K562 (cell line): ENCODE results near the gene TACR1. TPM values are rescaled to one million over a fixed set of nuclear protein-coding genes. Genes with fewer than 3 reads are reported as not detected.

ENCODE experiments used
- ATAC-seq: fragments of 200-7000 bp; cut with Tn5 transposase; 3 replicates; pipeline ENCODE4 v1.9.1; 2020; ENCODE audit warnings: moderate library complexity
- BruUV-seq: library from RNA; stranded (reverse); fragments of 400-500 nt; replicated peaks from 2 replicates; lab custom pipeline; 2021; lab: Mats Ljungman, UMichigan
- CTCF ChIA-PET: fragments of 300-600 bp; formaldehyde crosslinking; extraction: SDS; loops from one replicate; lab custom pipeline; 2021; ENCODE audit warnings: low intra/inter-chr PET ratio; lab: Yijun Ruan, JAX
- POLR2A ChIA-PET: fragments of 300-600, 350-650 bp; sonication (Branson Sonifier 250); formaldehyde crosslinking; extraction: SDS; loops from one replicate; lab custom pipeline; 2021; ENCODE audit warnings: antibody characterized with exemption, inconsistent platforms; lab: Yijun Ruan, JAX
- DNase-seq, 4 experiments: peaks; one replicate each; pipeline versions ENCODE4 v3.0.0 to v3.0.0-alpha.2; 2011 to 2018; ENCODE audit warnings: low spot score in 3 of 4, mixed read lengths in 3 of 4; ENCODE audit errors: extremely low read depth in 1 of 4
- FAIRE-seq: peaks from 2 replicates; lab custom pipeline; 2011; peaks lifted over from hg19 to GRCh38; lab: Jason Lieb, UNC
- H2AFZ ChIP-seq: 2 replicates; pipeline ENCODE4 v1.6.0; 2011; ENCODE audit warnings: low read depth, low read length, control low read depth, inconsistent platforms
- H3K27ac ChIP-seq: fragments of 200-600 bp; 3 replicates; pipeline ENCODE4 v1.8.0; 2011; ENCODE audit warnings: low read depth, mild to moderate bottlenecking, control low read depth, inconsistent platforms, low read length, moderate library complexity, mixed read lengths; ENCODE audit errors: extremely low read depth
- H3K27me3 ChIP-seq, 2 experiments: fragments of 300-600 bp in 1 of 2; 2 replicates in 1 of 2; 3 replicates in 1 of 2; pipeline versions ENCODE4 v1.6.0 to v1.8.0; 2011; ENCODE audit warnings: inconsistent platforms in 2 of 2, low read length in 2 of 2, mild to moderate bottlenecking in 1 of 2, mixed read lengths in 1 of 2, moderate library complexity in 1 of 2; ENCODE audit not compliant: control insufficient read depth in 2 of 2, insufficient read depth in 2 of 2
- H3K36me3 ChIP-seq: fragments of 300-600 bp; 3 replicates; pipeline ENCODE4 v1.8.0; 2011; ENCODE audit warnings: mild to moderate bottlenecking, low read length, inconsistent platforms; ENCODE audit not compliant: control insufficient read depth, insufficient read depth
- H3K4me1 ChIP-seq, 2 experiments: fragments of 200-600 bp in 1 of 2; replicated peaks in 1 of 2; 2 replicates in 1 of 2; 3 replicates in 1 of 2; pipeline versions ENCODE4 v1.5.1 to v1.8.0; 2011; ENCODE audit warnings: inconsistent platforms in 2 of 2, low read length in 2 of 2, mild to moderate bottlenecking in 1 of 2, mixed read lengths in 1 of 2, moderate library complexity in 1 of 2; ENCODE audit not compliant: control insufficient read depth in 2 of 2, insufficient read depth in 2 of 2
- H3K4me2 ChIP-seq: 2 replicates; pipeline ENCODE4 v1.6.1; 2011; ENCODE audit warnings: low read length, control low read depth, inconsistent platforms, mixed read lengths; ENCODE audit not compliant: insufficient read depth
- H3K4me3 ChIP-seq: fragments of 200-600 bp; sonication (generic), shearing (Covaris generic); 2 replicates; pipeline ENCODE4 v1.5.1; 2016; ENCODE audit warnings: control low read depth, inconsistent platforms
- H3K79me2 ChIP-seq: fragments of 200-600 bp; 3 replicates; pipeline ENCODE4 v1.8.0; 2011; ENCODE audit warnings: low read length, inconsistent platforms; ENCODE audit not compliant: control insufficient read depth, insufficient read depth
- H3K9ac ChIP-seq, 2 experiments: 2 replicates each; pipeline versions ENCODE4 v1.6.0 to v1.6.1; 2011; ENCODE audit warnings: low read depth in 2 of 2, low read length in 2 of 2, control low read depth in 1 of 2, inconsistent platforms in 1 of 2, mild to moderate bottlenecking in 1 of 2, mixed read lengths in 1 of 2; ENCODE audit not compliant: insufficient read depth in 1 of 2
- H3K9me1 ChIP-seq: one replicate; pipeline ENCODE4 v1.6.0; 2011; ENCODE audit warnings: inconsistent platforms, mild to moderate bottlenecking, low read length, moderate library complexity; ENCODE audit not compliant: control insufficient read depth, insufficient read depth
- H3K9me3 ChIP-seq: replicated peaks from 2 replicates; pipeline ENCODE4 v1.5.1; 2011; ENCODE audit warnings: low read depth, low read length, inconsistent platforms; ENCODE audit not compliant: control insufficient read depth, insufficient read depth
- H4K20me1 ChIP-seq: replicated peaks from 2 replicates; pipeline ENCODE4 v1.6.1; 2011; ENCODE audit warnings: low read length, inconsistent platforms, mixed read lengths; ENCODE audit not compliant: control insufficient read depth, insufficient read depth
- CXXC5 ChIP-seq: fragments of 250-450 bp; sonication (Bioruptor Pico); IDR thresholded peaks from 2 replicates; pipeline ENCODE4 v1.8.0; 2022; ENCODE audit warnings: inconsistent platforms, mild to moderate bottlenecking, moderate library complexity
- E2F3 ChIP-seq: fragments of 250-450 bp; sonication (Bioruptor Pico); IDR thresholded peaks from 2 replicates; pipeline ENCODE4 v1.4.0; 2020; ENCODE audit warnings: mild to moderate bottlenecking
- FOXJ2 ChIP-seq: fragments of 200-800 bp; sonication (Bioruptor generic); IDR thresholded peaks from 2 replicates; pipeline ENCODE4 v1.6.1; 2016; ENCODE audit warnings: missing genetic modification characterization, missing compliant biosample characterization
- GABPB2 ChIP-seq: fragments of 250-450 bp; sonication (Bioruptor Pico); conservative IDR thresholded peaks from 2 replicates; pipeline ENCODE4 v1.5.1; 2021; ENCODE audit warnings: mild to moderate bottlenecking
- HCFC1 ChIP-seq: IDR thresholded peaks from 2 replicates; pipeline ENCODE4 v1.6.1; 2012; ENCODE audit warnings: low read depth, low read length, improper control_type of control experiment
- HLTF ChIP-seq: fragments of 450-650 bp; IDR thresholded peaks from 2 replicates; pipeline ENCODE4 v1.6.1; 2016
- NBN ChIP-seq: fragments of 450-650 bp; IDR thresholded peaks from 2 replicates; pipeline ENCODE4 v1.6.1; 2016; ENCODE audit warnings: low read depth, mild to moderate bottlenecking
- NCOA1 ChIP-seq: fragments of 450-650 bp; IDR thresholded peaks from 2 replicates; pipeline ENCODE4 v1.6.1; 2016; ENCODE audit warnings: low read depth
- NR4A1 ChIP-seq, 2 experiments: fragments of 250-450 bp in 1 of 2; fragments of 450-650 bp in 1 of 2; sonication (Bioruptor Pico) in 1 of 2; IDR thresholded peaks; 2 replicates each; pipeline versions ENCODE4 v1.4.0 to v1.6.1; 2016 to 2020; ENCODE audit warnings: mild to moderate bottlenecking in 2 of 2, missing compliant biosample characterization in 1 of 2, missing genetic modification characterization in 1 of 2, moderate library complexity in 1 of 2
- RBM17 ChIP-seq: fragments of 200-400 bp; formaldehyde crosslinking; IDR thresholded peaks from 2 replicates; pipeline ENCODE4 v1.6.1; 2017; ENCODE audit warnings: low read depth, mild to moderate bottlenecking, low read length, borderline replicate concordance
- RHOXF2B ChIP-seq: fragments of 250-450 bp; sonication (Bioruptor Pico); conservative IDR thresholded peaks from 2 replicates; pipeline ENCODE4 v1.5.1; 2021
- SMAD1 ChIP-seq: fragments of 150-350 bp; IDR thresholded peaks from 2 replicates; pipeline ENCODE4 v1.6.1; 2014; ENCODE audit warnings: low read length, low read depth; ENCODE audit not compliant: partially characterized antibody
- U2AF1 ChIP-seq: fragments of 200-400 bp; formaldehyde crosslinking; optimal IDR thresholded peaks from 2 replicates; pipeline ENCODE3; 2017; ENCODE audit warnings: mild to moderate bottlenecking, low read depth, low read length, moderate library complexity
- ZC3H8 ChIP-seq: fragments of 450-650 bp; IDR thresholded peaks from 2 replicates; pipeline ENCODE4 v1.6.1; 2017
- ZNF121 ChIP-seq: sonication (generic); formaldehyde crosslinking; conservative IDR thresholded peaks from 2 replicates; pipeline ENCODE4 v1.8.0; 2022; ENCODE audit warnings: missing genetic modification reagents
- ZNF140 ChIP-seq: fragments of 250-450 bp; sonication (Bioruptor Pico); IDR thresholded peaks from 2 replicates; pipeline ENCODE4 v1.8.0; 2021; ENCODE audit warnings: moderate library complexity, mild to moderate bottlenecking, inconsistent platforms
- ZNF217 ChIP-seq: sonication (generic); formaldehyde crosslinking; IDR thresholded peaks from 2 replicates; pipeline ENCODE4 v1.8.0; 2022; ENCODE audit warnings: mild to moderate bottlenecking, missing genetic modification reagents
- ZNF3 ChIP-seq: fragments of 250-450 bp; sonication (Bioruptor Pico); IDR thresholded peaks from 2 replicates; pipeline ENCODE4 v1.5.0; 2021; ENCODE audit warnings: mild to moderate bottlenecking, moderate library complexity
- ZNF668 ChIP-seq: fragments of 250-450 bp; sonication (Bioruptor Pico); IDR thresholded peaks from 2 replicates; pipeline ENCODE4 v1.8.0; 2022; ENCODE audit warnings: mild to moderate bottlenecking, inconsistent platforms
- WGBS: fragments of 100-300 bp; shearing (Covaris generic); methylation state at CpG from one replicate; pipeline ENCODE4 v1.1.6; 2016; ENCODE audit warnings: low coverage, mixed read lengths; ENCODE audit not compliant: insufficient coverage; ENCODE audit errors: missing lambda C conversion rate; 5-methylcytosine and 5-hydroxymethylcytosine counted together
- in situ Hi-C: fragments of 300-500 bp; cut with MboI; formaldehyde crosslinking; loops from 4 replicates; pipeline ENCODE4 v1.15.0; 2018; ENCODE audit warnings: inconsistent platforms, mixed read lengths
- intact Hi-C: fragments of 100-400 bp; cut with micrococcal nuclease; formaldehyde crosslinking; loops from 2 replicates; pipeline ENCODE4 v1.14.2; 2022
- polyA plus RNA-seq, 8 experiments: library from polyadenylated mRNA; depleted of rRNA in 4 of 8; stranded (reverse) in 5 of 8; unstranded in 3 of 8; fragments of >200 nt; fragmentation: Nextera tagmentation in 2 of 8; fragmentation: Illumina TruSeq in 1 of 8; extraction: Ambion mirVana in 2 of 8; extraction: Trizol in 1 of 8; gene quantifications; 2 replicates each; pipeline versions ENCODE4 v1.2.1 to v1.2.3, GENCODE V29; 2011 to 2014; ENCODE audit warnings: inconsistent platforms in 1 of 8, missing spikeins in 1 of 8
- total RNA-seq, 7 experiments: library from RNA; depleted of rRNA in 6 of 7; stranded (reverse); fragments of >200 nt in 6 of 7; fragmentation: Illumina TruSeq in 2 of 7; extraction: Trizol in 2 of 7; gene quantifications; 2 replicates each; pipeline versions ENCODE4 v1.2.1 to v1.2.3, GENCODE V29; 2011 to 2021; ENCODE audit warnings: low replicate concordance in 1 of 7
- TF ChIP-seq, protein P1 (sequence below): fragments of 450-650 bp; IDR thresholded peaks from 2 replicates; pipeline ENCODE4 v1.6.1; 2016; ENCODE audit warnings: low read depth, mild to moderate bottlenecking, moderate library complexity
- TF ChIP-seq, protein P2 (sequence below): IDR thresholded peaks from 2 replicates; pipeline ENCODE4 v1.6.1; 2012; ENCODE audit warnings: low read depth, low read length, improper control_type of control experiment, borderline replicate concordance

Gene TACR1
- total and polyA plus RNA-seq, 9 of the 15 experiments (the other 6 are each of a cell fraction or from before 2014, with no cell fraction given): not detected

DNA sequence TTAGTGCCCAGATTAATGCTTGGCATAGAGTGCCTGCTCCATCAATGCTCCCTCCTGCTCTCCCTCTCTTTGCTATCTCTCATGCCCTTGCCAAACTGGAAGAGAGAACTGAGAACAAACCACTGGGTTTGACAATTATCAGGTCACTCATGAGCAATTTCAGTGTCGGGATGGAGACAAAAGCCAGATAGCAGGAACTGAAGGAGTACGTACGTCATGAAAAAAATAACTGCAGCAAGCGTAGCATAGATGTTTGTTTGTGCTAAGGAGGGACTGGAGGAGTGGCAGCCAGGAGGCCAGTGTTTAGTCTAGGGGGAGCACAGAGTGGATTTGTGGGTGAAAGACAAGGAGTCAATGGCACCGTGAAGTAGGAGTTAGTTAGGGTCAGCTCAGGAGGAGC, 127.6 kb downstream of the TACR1 start (continued):
- TF ChIP-seq CXXC5 (CRISPR knock-in tag) (no peak), ZNF121 (CRISPR knock-in tag) (no peak), FOXJ2 (tag) (no peak), HLTF (no peak), NBN (no peak), NCOA1 (no peak), SMAD1 (no peak), RHOXF2B (CRISPR knock-in tag) (no peak)
- TF ChIP-seq, protein P1, sequence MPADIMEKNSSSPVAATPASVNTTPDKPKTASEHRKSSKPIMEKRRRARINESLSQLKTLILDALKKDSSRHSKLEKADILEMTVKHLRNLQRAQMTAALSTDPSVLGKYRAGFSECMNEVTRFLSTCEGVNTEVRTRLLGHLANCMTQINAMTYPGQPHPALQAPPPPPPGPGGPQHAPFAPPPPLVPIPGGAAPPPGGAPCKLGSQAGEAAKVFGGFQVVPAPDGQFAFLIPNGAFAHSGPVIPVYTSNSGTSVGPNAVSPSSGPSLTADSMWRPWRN: no peak
- TF ChIP-seq, all 486 proteins: peak for 0

DNA sequence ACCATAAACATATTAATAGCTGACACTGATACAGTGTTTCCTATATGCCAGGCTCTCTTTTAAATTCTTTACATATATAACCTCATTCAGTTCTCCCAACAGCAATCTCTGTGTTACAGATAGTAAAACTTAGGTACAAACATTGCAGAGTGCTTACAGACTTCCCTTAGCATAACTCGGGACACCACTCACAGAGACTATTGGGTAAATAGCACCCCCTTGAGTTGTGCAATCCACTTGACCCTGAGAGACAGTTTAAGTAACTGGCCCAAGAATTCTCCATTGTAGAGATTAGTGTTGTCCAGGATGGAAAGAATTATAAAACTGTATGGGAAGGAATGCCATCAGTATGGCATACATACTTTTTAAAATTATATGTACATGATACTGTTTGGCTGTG, 130.8 kb downstream of the TACR1 start:
- ATAC-seq (no peak), FAIRE-seq (no peak), DNase-seq (no peak)
- no peaks in the 10 kb centered on the region for H3K79me2 ChIP-seq
- H3K27me3 ChIP-seq: no peaks in the 10 kb centered on the region
- H2AFZ ChIP-seq: no peak overlapping the region
- in situ Hi-C loops (loop anchor here (25.0 kb wide), 1 partner anchor 544 kb away; no protein-coding TSS in a partner anchor), intact Hi-C loops (loop anchor here (5.0 kb wide), 1 partner anchor 399 kb away; no protein-coding TSS in a partner anchor)
- H3K9ac ChIP-seq: no peak overlapping the region
- TF ChIP-seq U2AF1: no peak
- no peak for TF ChIP-seq E2F3 (CRISPR knock-in tag)
- TF ChIP-seq RBM17: no peak
- no peak for TF ChIP-seq ZNF668 (CRISPR knock-in tag)
- TF ChIP-seq, protein P2, sequence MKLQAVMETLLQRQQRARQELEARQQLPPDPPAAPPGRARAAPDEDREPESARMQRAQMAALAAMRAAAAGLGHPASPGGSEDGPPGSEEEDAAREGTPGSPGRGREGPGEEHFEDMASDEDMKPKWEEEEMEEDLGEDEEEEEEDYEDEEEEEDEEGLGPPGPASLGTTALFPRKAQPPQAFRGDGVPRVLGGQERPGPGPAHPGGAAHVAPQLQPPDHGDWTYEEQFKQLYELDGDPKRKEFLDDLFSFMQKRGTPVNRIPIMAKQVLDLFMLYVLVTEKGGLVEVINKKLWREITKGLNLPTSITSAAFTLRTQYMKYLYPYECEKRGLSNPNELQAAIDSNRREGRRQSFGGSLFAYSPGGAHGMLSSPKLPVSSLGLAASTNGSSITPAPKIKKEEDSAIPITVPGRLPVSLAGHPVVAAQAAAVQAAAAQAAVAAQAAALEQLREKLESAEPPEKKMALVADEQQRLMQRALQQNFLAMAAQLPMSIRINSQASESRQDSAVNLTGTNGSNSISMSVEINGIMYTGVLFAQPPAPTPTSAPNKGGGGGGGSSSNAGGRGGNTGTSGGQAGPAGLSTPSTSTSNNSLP: no peak
- TF ChIP-seq GABPB2 (CRISPR knock-in tag): no peak
- TF ChIP-seq ZNF217 (CRISPR knock-in tag): no peak
- no peak for TF ChIP-seq NR4A1 (CRISPR knock-in tag; IDR thresholded peaks at IDR 0.05)
- no peak for TF ChIP-seq NR4A1 (tag; IDR thresholded peaks at IDR 0.05)
- no peak for TF ChIP-seq HCFC1
- no peak for TF ChIP-seq ZC3H8
- no peak for TF ChIP-seq ZNF140 (CRISPR knock-in tag)
- no peak for TF ChIP-seq ZNF3 (CRISPR knock-in tag)
- H3K4me2 ChIP-seq: no peak overlapping the region
- no peaks in the 10 kb centered on the region for H4K20me1 ChIP-seq
- H3K36me3 ChIP-seq: no peaks in the 10 kb centered on the region
- ChIA-PET CTCF (no interaction called here), POLR2A (no interaction called here)
- no peak overlapping the region for H3K4me3 ChIP-seq
- no peak overlapping the region for H3K27ac ChIP-seq
- H3K4me1 ChIP-seq: no peaks in the 10 kb centered on the region
- WGBS: 6% methylated on average over 1 of the region's 1 CpG
- H3K9me3 ChIP-seq: no peaks in the 10 kb centered on the region
- no TSS peak for BruUV-seq
- no peaks in the 10 kb centered on the region for H3K9me1 ChIP-seq
